ENCODE data around the gene VWF.

- TF ChIP-seq CTCF (IDR thresholded peaks at IDR 0.05; ENCODE audit: low read length) (no peak), EZH2 (IDR thresholded peaks at IDR 0.05; ENCODE audit: borderline replicate concordance, low read length) (no peak)
Measured at GRCh38 chr12:6069437-6070093, 54.9 kb downstream of the VWF start.

Measured in OCI-LY1 (cell line).